Liver (tissue), 9 donors: ENCODE data around the gene GDPD2. TPM values are rescaled to one million over a fixed set of nuclear protein-coding genes. Genes with fewer than 3 reads are reported as not detected.

Experiments
- DNase-seq: peaks from one replicate; pipeline ENCODE4 v3.0.0-alpha.2; 2017; ENCODE audit warnings: low spot score
- H3K27ac ChIP-seq, 2 donors: one replicate each; pipeline ENCODE4 v1.7.0; 2013; ENCODE audit warnings: inconsistent platforms in 2 of 2, low read length in 2 of 2, control low read depth in 1 of 2, low read depth in 1 of 2, mild to moderate bottlenecking in 1 of 2
- H3K27me3 ChIP-seq, 4 donors: one replicate each; pipeline versions ENCODE4 v1.6.1 to v1.7.0; 2013; ENCODE audit warnings: low read length in 3 of 4, inconsistent platforms in 1 of 4, mild to moderate bottlenecking in 1 of 4, moderate library complexity in 1 of 4; ENCODE audit not compliant: control insufficient read depth in 4 of 4, insufficient read depth in 4 of 4
- H3K36me3 ChIP-seq, 4 donors: one replicate each; pipeline versions ENCODE4 v1.6.1 to v1.7.0; 2013; ENCODE audit warnings: low read length in 3 of 4, mild to moderate bottlenecking in 3 of 4, low read depth in 1 of 4, moderate library complexity in 1 of 4; ENCODE audit not compliant: control insufficient read depth in 4 of 4, insufficient read depth in 3 of 4
- H3K4me1 ChIP-seq, 4 donors: one replicate each; pipeline versions ENCODE4 v1.6.1 to v1.7.0; 2013; ENCODE audit warnings: low read length in 3 of 4, mild to moderate bottlenecking in 3 of 4, moderate library complexity in 1 of 4; ENCODE audit not compliant: control insufficient read depth in 4 of 4, insufficient read depth in 4 of 4
- H3K4me3 ChIP-seq, 3 donors: one replicate each; pipeline versions ENCODE4 v1.6.1 to v1.7.0; 2013; ENCODE audit warnings: low read length in 3 of 3, control low read depth in 1 of 3, low read depth in 1 of 3, mild to moderate bottlenecking in 1 of 3
- H3K9ac ChIP-seq, 2 donors: one replicate each; pipeline ENCODE4 v1.7.0; 2013; ENCODE audit warnings: low read length in 2 of 2, mild to moderate bottlenecking in 2 of 2, moderate library complexity in 2 of 2, control low read depth in 1 of 2, low read depth in 1 of 2
- H3K9me3 ChIP-seq, 4 donors: one replicate each; pipeline versions ENCODE4 v1.6.1 to v1.7.0; 2013; ENCODE audit warnings: low read length in 3 of 4; ENCODE audit not compliant: control insufficient read depth in 4 of 4
- EGR1 ChIP-seq, 2 donors: IDR thresholded peaks; 2 replicates each; pipeline ENCODE4 v1.6.1; 2016 to 2018; ENCODE audit warnings: antibody characterized with exemption in 2 of 2, low read depth in 2 of 2
- FOXA1 ChIP-seq: IDR thresholded peaks from 2 replicates; pipeline ENCODE4 v1.6.1; 2016; ENCODE audit warnings: antibody characterized with exemption
- FOXA2 ChIP-seq: IDR thresholded peaks from 2 replicates; pipeline ENCODE4 v1.6.1; 2016; ENCODE audit warnings: antibody characterized with exemption
- GABPA ChIP-seq, 2 donors: IDR thresholded peaks in 1 of 2; conservative IDR thresholded peaks in 1 of 2; 2 replicates each; pipeline ENCODE4 v1.6.1; 2016; ENCODE audit warnings: antibody characterized with exemption in 2 of 2, mild to moderate bottlenecking in 1 of 2, moderate library complexity in 1 of 2
- HNF4A ChIP-seq, 2 donors: conservative IDR thresholded peaks; 2 replicates each; pipeline ENCODE4 v1.6.1; 2016; ENCODE audit warnings: antibody characterized with exemption in 2 of 2, mild to moderate bottlenecking in 2 of 2
- JUND ChIP-seq, 2 donors: IDR thresholded peaks; 2 replicates each; pipeline ENCODE4 v1.6.1; 2016; ENCODE audit warnings: antibody characterized with exemption in 2 of 2
- RXRA ChIP-seq, 2 donors: IDR thresholded peaks; 2 replicates each; pipeline ENCODE4 v1.6.1; 2017 to 2018; ENCODE audit warnings: antibody characterized with exemption in 2 of 2, mild to moderate bottlenecking in 1 of 2
- SP1 ChIP-seq: IDR thresholded peaks from 2 replicates; pipeline ENCODE4 v1.6.1; 2018; ENCODE audit warnings: antibody characterized with exemption, mild to moderate bottlenecking
- TAF1 ChIP-seq: conservative IDR thresholded peaks from 2 replicates; pipeline ENCODE4 v1.6.1; 2016; ENCODE audit warnings: antibody characterized with exemption, mild to moderate bottlenecking
- YY1 ChIP-seq: IDR thresholded peaks from 2 replicates; pipeline ENCODE4 v1.6.1; 2016; ENCODE audit warnings: antibody characterized with exemption, mild to moderate bottlenecking
- WGBS: extraction: QIAGEN DNeasy Blood & Tissue Kit; methylation state at CpG from one replicate; pipeline ENCODE4 v1.1.7; 2013; 5-methylcytosine and 5-hydroxymethylcytosine counted together
- polyA plus RNA-seq, 2 donors: library from polyadenylated mRNA; stranded (reverse) in 1 of 2; unstranded in 1 of 2; fragments of 200-250 nt in 1 of 2; fragments of >200 nt in 1 of 2; fragmentation: Nextera tagmentation in 1 of 2; extraction: Ambion mirVana in 1 of 2; gene quantifications; one replicate each; pipeline versions ENCODE4 v1.2.1 to v1.2.3, GENCODE V29; 2013 to 2015
- total RNA-seq, 2 donors: library from RNA; depleted of rRNA; stranded (reverse); fragments of >200 nt; gene quantifications; one replicate each; pipeline ENCODE4 v1.2.3, GENCODE V29; 2014
- TF ChIP-seq, protein P1 (sequence below): IDR thresholded peaks from 2 replicates; pipeline ENCODE4 v1.6.1; 2016; ENCODE audit warnings: antibody characterized with exemption, mild to moderate bottlenecking
- TF ChIP-seq, protein P2 (sequence below): IDR thresholded peaks from 2 replicates; pipeline ENCODE4 v1.6.1; 2016; ENCODE audit warnings: antibody characterized with exemption
- TF ChIP-seq, protein P3 (sequence below): IDR thresholded peaks from 2 replicates; pipeline ENCODE4 v1.6.1; 2016; ENCODE audit warnings: antibody characterized with exemption
- donor health status: healthy.
- donor health status: healthy.
- donor health status: healthy.
- donor health status: healthy.
- donor health status: healthy.

Gene GDPD2
- total and polyA plus RNA-seq, 4 donors: not detected

DNA sequence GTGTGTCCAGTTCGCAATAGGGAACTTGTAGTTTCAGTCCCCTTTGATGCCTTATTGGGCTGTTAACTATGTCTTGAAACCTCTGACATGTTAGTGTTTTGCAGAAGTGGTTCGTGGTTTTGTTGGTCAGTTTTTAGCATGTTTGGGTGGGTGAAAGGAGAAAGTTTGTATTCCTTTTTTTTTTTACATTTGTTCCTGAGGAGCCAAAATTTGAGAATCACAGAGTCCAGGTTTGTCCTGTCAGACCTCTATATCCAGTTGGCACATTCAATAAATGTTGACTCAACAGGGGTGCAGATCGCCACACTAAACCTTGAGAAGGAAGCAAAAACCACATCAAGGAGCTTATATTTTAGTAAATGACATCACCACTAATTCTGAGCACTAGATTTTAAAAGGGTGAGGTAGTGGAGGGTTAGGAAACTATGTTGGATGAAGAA lies 47.8 kb downstream of the GDPD2 start (continued):
- TF ChIP-seq, protein P1, sequence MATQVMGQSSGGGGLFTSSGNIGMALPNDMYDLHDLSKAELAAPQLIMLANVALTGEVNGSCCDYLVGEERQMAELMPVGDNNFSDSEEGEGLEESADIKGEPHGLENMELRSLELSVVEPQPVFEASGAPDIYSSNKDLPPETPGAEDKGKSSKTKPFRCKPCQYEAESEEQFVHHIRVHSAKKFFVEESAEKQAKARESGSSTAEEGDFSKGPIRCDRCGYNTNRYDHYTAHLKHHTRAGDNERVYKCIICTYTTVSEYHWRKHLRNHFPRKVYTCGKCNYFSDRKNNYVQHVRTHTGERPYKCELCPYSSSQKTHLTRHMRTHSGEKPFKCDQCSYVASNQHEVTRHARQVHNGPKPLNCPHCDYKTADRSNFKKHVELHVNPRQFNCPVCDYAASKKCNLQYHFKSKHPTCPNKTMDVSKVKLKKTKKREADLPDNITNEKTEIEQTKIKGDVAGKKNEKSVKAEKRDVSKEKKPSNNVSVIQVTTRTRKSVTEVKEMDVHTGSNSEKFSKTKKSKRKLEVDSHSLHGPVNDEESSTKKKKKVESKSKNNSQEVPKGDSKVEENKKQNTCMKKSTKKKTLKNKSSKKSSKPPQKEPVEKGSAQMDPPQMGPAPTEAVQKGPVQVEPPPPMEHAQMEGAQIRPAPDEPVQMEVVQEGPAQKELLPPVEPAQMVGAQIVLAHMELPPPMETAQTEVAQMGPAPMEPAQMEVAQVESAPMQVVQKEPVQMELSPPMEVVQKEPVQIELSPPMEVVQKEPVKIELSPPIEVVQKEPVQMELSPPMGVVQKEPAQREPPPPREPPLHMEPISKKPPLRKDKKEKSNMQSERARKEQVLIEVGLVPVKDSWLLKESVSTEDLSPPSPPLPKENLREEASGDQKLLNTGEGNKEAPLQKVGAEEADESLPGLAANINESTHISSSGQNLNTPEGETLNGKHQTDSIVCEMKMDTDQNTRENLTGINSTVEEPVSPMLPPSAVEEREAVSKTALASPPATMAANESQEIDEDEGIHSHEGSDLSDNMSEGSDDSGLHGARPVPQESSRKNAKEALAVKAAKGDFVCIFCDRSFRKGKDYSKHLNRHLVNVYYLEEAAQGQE: no peak
- TF ChIP-seq, protein P2, sequence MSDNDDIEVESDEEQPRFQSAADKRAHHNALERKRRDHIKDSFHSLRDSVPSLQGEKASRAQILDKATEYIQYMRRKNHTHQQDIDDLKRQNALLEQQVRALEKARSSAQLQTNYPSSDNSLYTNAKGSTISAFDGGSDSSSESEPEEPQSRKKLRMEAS: no peak
- no peak for TF ChIP-seq FOXA1
- TF ChIP-seq JUND (IDR thresholded peaks at IDR 0.05): no peak

DNA sequence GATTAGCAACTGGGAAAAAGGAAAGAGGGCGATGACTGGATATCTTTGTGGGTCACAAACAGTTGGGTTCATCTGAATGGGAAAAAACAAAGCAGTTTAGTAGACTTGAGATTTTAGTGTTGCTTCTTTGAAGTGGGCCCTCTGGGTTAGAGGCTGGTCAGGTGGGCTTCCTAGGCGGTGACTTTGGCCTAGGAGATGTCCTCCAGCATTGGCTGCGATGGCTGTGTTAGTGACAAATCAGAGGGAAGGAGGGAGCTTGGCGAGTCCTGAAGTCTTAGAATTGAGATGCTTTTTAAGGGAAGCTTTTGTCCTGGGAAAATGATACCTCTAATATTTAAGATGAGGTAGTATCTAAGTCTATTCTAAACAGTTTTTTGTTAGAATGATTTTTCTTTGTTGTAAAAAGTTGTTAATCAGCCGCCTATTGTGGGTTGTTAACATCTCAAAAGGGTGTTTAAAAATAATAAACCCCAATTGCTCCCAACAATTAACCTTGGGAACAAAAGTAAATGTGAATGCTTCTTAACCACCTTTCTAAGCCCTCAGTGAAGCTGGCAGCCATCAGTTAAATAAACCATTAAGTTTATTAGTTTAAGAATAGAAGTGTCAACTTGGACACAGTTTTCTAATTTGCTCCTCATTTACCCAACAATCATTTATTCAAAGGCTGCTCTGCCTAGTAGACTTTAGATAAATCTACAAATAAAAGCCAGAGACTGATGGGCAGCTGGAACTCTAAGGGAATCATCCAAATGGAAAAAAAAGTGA lies 53.2 kb downstream of the GDPD2 start:
- no peak for DNase-seq
- H3K9me3 ChIP-seq: no peaks in the 10 kb centered on the region
- H3K9ac ChIP-seq: no peak overlapping the region
- H3K27me3 ChIP-seq: peaks cover 0 to 4% (median 0%) of the 10 kb centered on the region in 4 donors
- 93% methylated on average over 5 of the region's 5 CpGs for WGBS
- no peak overlapping the region for H3K27ac ChIP-seq
- TF ChIP-seq TAF1: no peak
- H3K4me1 ChIP-seq: no peaks in the 10 kb centered on the region
- no peak overlapping the region for H3K4me3 ChIP-seq
- no peaks in the 10 kb centered on the region for H3K36me3 ChIP-seq

DNA sequence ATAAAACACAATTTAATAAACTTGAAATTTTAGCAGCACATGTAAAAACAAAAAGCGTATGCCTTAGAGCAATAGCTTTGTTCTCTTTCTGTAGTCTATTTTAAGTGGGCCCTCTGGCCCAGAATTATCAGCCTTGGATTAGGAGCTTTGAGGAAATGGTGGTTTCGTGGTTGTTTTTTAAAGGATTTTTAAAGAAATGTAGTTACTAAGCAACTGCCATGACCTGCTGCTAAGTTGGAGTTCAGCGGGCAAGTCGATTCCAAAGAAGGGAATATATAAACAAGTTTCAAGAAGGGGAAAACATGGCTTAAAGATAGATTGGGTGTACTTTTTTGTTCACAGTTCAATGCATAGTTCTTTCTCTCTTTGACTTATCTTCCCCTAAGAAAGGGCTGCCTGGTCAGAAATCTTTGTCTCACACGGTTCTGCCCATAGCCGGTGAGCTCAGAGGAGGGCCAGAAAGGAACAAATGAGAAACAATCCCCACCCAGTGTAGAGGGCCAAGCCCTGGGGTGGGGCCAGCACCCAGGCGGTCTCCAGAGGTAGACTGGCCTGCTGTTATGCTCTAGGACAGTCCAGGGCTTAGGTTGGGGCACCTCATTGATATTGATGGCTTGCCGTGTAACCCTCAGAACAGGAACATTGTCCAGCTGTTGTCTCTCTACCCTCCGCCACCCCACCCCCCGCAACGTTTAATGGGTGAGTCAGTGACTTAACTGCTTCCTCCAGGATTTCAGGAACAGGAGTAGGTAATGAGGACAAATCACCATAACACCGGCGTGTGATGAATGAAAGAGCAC lies 54.0 kb downstream of the GDPD2 start:
- Histone ChIP-seq H3K9me3 (no peaks in the 10 kb centered on the region), H3K4me1 (no peaks in the 10 kb centered on the region), H3K36me3 (no peaks in the 10 kb centered on the region), H3K4me3 (no peak overlapping the region), H3K9ac (no peak overlapping the region), H3K27me3 (peaks cover 0 to 4% (median 0%) of the 10 kb centered on the region in 4 donors), H3K27ac (peak overlapping the region in 1 of 2 donors; percentile 7)
- WGBS: 64% methylated on average over 13 of the region's 13 CpGs
- no peak for DNase-seq
- TF ChIP-seq FOXA2 (no peak), SP1 (no peak)
- TF ChIP-seq, protein P3, sequence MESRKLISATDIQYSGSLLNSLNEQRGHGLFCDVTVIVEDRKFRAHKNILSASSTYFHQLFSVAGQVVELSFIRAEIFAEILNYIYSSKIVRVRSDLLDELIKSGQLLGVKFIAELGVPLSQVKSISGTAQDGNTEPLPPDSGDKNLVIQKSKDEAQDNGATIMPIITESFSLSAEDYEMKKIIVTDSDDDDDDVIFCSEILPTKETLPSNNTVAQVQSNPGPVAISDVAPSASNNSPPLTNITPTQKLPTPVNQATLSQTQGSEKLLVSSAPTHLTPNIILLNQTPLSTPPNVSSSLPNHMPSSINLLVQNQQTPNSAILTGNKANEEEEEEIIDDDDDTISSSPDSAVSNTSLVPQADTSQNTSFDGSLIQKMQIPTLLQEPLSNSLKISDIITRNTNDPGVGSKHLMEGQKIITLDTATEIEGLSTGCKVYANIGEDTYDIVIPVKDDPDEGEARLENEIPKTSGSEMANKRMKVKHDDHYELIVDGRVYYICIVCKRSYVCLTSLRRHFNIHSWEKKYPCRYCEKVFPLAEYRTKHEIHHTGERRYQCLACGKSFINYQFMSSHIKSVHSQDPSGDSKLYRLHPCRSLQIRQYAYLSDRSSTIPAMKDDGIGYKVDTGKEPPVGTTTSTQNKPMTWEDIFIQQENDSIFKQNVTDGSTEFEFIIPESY: no peak

DNA sequence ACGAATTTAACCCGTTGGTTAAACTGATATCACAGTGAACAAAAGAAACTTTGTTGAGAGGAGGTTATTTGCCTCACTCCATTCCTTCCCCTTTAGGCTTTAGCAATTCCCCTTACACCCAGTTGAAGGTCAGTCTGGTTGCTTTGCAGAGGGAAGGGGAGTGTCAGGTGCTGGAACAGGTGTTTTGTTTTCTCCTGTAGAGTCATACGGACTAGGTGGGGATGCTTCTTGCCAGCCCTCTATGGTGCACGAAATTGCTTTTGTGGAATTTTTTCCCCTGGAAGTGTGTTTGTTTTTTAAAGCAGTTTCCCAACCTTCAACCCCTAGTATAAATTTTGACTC lies 54.6 kb downstream of the GDPD2 start:
- Histone ChIP-seq H3K4me3 (no peak overlapping the region), H3K27me3 (peaks cover 0 to 4% (median 0%) of the 10 kb centered on the region in 4 donors), H3K27ac (no peak overlapping the region), H3K9me3 (no peaks in the 10 kb centered on the region), H3K36me3 (no peaks in the 10 kb centered on the region), H3K9ac (no peak overlapping the region), H3K4me1 (no peaks in the 10 kb centered on the region)
- no peak for DNase-seq
- 41% methylated on average over 4 of the region's 4 CpGs for WGBS
- TF ChIP-seq SP1 (no peak), GABPA (IDR thresholded peaks at IDR 0.05 in 1 of 2, conservative IDR thresholded peaks at IDR 0.05 in 1 of 2) (no peak), YY1 (no peak), FOXA1 (no peak), EGR1 (IDR thresholded peaks at IDR 0.05; ENCODE audit: low read depth in 2 of 2) (no peak), RXRA (IDR thresholded peaks at IDR 0.05) (no peak), HNF4A (conservative IDR thresholded peaks at IDR 0.05) (no peak)
- TF ChIP-seq, protein P1: no peak
